IMR-90 (cell line): ENCODE data around the gene LAMTOR1.

Source experiments
- BHLHE40 ChIP-seq: fragments of 150-350 bp; IDR thresholded peaks from 2 replicates; pipeline ENCODE4 v1.6.1; 2016; ENCODE audit warnings: mild to moderate bottlenecking, low read depth, low read length
- CEBPB ChIP-seq: IDR thresholded peaks from 2 replicates; pipeline ENCODE4 v1.6.1; 2012; ENCODE audit warnings: low read depth, low read length, improper control_type of control experiment
- MAFK ChIP-seq: IDR thresholded peaks from 2 replicates; pipeline ENCODE4 v1.6.1; 2012; ENCODE audit warnings: low read depth, low read length, improper control_type of control experiment
- MAZ ChIP-seq: IDR thresholded peaks from 2 replicates; pipeline ENCODE4 v1.6.1; 2012; ENCODE audit warnings: low read depth, mild to moderate bottlenecking, low read length, improper control_type of control experiment, moderate library complexity, borderline replicate concordance
- MXI1 ChIP-seq: IDR thresholded peaks from 2 replicates; pipeline ENCODE4 v1.6.1; 2012; ENCODE audit warnings: low read depth, mild to moderate bottlenecking, low read length, moderate library complexity, borderline replicate concordance
- NFE2L2 ChIP-seq: fragments of 150-350 bp; IDR thresholded peaks from 2 replicates; pipeline ENCODE4 v1.6.1; 2016; ENCODE audit warnings: low read depth, mild to moderate bottlenecking, low read length
- POLR2A ChIP-seq: IDR thresholded peaks from 2 replicates; pipeline ENCODE4 v1.6.1; 2012; ENCODE audit warnings: mild to moderate bottlenecking, low read depth, low read length
- RAD21 ChIP-seq: IDR thresholded peaks from 2 replicates; pipeline ENCODE4 v1.6.1; 2012; ENCODE audit warnings: low read length, improper control_type of control experiment
- RCOR1 ChIP-seq: IDR thresholded peaks from 2 replicates; pipeline ENCODE4 v1.6.1; 2012; ENCODE audit warnings: mild to moderate bottlenecking, low read length, improper control_type of control experiment; ENCODE audit not compliant: insufficient replicate concordance
- TF ChIP-seq, protein P1 (sequence below): conservative IDR thresholded peaks from 2 replicates; pipeline ENCODE4 v1.5.1; 2012; ENCODE audit warnings: mild to moderate bottlenecking, low read depth, low read length, improper control_type of control experiment

DNA sequence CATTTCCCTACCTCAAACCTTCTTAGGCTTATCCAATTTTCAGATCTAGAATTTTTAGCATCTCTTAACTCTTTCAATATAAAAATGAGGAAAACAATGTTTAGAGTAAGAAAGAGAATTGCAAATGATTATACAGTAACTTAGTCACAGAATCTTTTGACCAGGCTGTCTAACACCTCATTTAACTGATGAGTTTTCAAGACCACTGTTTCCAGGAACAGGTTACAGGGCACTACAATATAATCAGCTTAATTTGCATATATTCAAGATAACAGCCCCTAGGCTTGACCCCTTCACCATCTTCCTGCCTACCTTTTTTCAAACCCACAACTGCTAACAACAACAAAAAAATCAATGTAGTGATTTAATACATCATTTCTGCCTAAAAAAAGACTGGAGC, 35.4 kb downstream of the LAMTOR1 start:
- TF ChIP-seq, protein P1, sequence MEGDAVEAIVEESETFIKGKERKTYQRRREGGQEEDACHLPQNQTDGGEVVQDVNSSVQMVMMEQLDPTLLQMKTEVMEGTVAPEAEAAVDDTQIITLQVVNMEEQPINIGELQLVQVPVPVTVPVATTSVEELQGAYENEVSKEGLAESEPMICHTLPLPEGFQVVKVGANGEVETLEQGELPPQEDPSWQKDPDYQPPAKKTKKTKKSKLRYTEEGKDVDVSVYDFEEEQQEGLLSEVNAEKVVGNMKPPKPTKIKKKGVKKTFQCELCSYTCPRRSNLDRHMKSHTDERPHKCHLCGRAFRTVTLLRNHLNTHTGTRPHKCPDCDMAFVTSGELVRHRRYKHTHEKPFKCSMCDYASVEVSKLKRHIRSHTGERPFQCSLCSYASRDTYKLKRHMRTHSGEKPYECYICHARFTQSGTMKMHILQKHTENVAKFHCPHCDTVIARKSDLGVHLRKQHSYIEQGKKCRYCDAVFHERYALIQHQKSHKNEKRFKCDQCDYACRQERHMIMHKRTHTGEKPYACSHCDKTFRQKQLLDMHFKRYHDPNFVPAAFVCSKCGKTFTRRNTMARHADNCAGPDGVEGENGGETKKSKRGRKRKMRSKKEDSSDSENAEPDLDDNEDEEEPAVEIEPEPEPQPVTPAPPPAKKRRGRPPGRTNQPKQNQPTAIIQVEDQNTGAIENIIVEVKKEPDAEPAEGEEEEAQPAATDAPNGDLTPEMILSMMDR: no peak
- no peak for TF ChIP-seq RAD21
- no peak for TF ChIP-seq BHLHE40
- no peak for TF ChIP-seq POLR2A
- TF ChIP-seq NFE2L2: no peak
- TF ChIP-seq MAFK: no peak
- TF ChIP-seq CEBPB: no peak
- TF ChIP-seq MXI1: no peak
- TF ChIP-seq RCOR1: no peak
- no peak for TF ChIP-seq MAZ
